GM18526 (cell line): ENCODE measurements around the gene THSD4.

Experiments used
- POLR2A ChIP-seq: IDR thresholded peaks from 3 replicates; pipeline ENCODE4 v1.6.1; 2011; ENCODE audit not compliant: insufficient read length; ENCODE audit errors: extremely low read depth

THSD4 gene

DNA sequence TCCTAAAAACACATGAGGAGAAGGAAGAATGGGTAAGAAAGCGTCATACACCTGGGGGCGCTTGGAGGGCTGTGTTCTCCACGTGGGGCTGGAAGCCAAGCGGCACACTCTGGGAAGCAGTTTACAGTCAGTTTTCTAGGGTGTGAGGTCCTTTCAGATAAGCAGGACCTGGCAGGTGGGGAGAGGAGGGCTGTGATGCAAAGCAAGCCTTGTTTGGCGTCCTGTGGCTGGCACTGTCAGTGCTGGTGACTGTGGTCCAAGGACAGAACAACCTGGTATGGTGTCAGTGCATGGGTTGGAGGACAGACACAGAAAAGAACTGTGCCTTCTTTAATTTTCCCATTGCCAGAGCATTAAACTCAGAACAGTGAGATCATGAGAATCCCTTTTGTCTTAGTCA lies 434.4 kb downstream of the THSD4 start:
- no peak for TF ChIP-seq POLR2A

DNA sequence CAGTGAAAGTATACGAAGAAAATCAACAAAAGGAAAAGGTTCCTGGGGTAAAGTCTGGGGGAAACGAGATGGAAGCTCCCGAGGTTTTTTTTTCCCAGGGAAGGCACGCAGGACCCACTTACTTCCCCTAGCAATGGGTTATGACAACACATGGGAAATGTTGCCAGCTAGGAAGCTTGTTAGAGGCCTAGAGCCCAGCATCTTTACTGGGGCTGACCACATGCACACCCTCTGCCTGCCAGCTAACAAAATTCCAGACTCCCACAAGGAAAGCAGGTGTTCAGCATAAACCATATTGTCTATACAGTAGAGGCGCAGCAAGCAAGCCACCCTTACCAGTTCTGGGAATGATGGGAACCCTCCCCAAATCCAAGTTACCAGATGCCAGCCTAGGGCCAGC lies 436.3 kb downstream of the THSD4 start:
- TF ChIP-seq POLR2A: no peak

GRCh38 chr15:71559098-71559497 lies 443.8 kb downstream of the THSD4 start:
- no peak for TF ChIP-seq POLR2A

DNA sequence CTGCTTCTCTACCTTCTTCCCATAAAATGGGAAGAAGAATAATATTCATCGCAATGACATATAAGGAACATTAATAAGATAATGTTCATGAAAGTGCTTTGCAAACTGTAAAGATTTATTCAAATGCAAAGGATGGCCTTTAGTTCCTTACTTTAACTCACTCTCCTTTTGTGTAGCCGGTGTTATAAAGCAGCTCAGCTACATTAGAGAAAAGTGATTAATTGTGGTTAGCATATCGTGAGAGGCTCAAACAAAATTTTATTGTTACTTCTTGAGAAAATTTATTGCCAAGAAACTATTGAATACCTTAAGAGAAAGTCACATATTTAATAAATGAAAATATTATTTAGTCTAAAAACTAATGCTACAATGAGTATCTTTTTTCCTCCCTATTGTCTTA lies 444.3 kb downstream of the THSD4 start:
- TF ChIP-seq POLR2A: no peak

GRCh38 chr15:71562251-71562650 lies 447.0 kb downstream of the THSD4 start:
- TF ChIP-seq POLR2A: no peak

DNA sequence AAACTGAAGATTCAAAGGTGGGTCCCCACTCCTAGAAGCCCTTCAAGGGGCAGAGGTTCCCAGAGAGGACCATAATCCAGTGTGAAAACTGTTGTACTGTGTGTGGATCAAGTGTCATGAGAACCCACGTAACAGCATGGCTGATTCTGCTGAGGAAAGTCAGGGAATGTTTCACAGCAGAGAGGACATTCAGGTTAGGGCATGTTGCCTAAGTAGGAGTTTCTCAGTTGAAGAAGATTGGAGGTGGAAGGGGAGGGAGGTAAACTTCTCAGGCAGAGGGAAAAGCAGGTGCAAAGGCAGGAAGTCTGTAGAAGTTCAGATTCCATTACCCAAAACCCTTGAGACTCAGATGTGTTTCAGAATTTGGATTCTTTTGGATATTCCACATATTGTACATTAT lies 448.9 kb downstream of the THSD4 start:
- TF ChIP-seq POLR2A: no peak

DNA sequence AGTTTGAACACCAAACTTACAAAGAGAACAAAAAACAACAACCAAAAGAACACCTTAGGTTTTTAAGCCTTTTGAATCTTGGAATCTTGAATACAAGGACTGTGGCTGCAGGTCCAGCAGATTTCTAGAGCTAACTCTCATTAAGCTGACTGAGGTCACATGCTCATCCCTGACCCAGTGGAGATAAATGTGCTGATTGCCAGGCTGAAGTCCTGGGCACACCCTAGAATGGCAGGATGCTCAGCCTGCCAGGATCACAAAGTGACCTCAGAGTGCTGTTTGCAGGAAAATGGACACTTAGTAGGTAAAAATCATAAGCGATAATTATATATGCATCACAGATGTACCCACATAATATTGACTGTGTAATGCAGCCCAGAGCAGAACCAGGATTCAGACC lies 449.7 kb downstream of the THSD4 start:
- no peak for TF ChIP-seq POLR2A

GRCh38 chr15:71565631-71566160 lies 450.4 kb downstream of the THSD4 start:
- no peak for TF ChIP-seq POLR2A

GRCh38 chr15:71566226-71566625 lies 451.0 kb downstream of the THSD4 start:
- TF ChIP-seq POLR2A: no peak

- no peak for TF ChIP-seq POLR2A
These were observed 451.9 kb downstream of the THSD4 start for GRCh38 chr15:71567173-71567572.

- no peak for TF ChIP-seq POLR2A
These were observed 453.0 kb downstream of the THSD4 start for GRCh38 chr15:71568227-71568626.

- no peak for TF ChIP-seq POLR2A
These were observed 455.5 kb downstream of the THSD4 start for GRCh38 chr15:71570736-71571135.

DNA sequence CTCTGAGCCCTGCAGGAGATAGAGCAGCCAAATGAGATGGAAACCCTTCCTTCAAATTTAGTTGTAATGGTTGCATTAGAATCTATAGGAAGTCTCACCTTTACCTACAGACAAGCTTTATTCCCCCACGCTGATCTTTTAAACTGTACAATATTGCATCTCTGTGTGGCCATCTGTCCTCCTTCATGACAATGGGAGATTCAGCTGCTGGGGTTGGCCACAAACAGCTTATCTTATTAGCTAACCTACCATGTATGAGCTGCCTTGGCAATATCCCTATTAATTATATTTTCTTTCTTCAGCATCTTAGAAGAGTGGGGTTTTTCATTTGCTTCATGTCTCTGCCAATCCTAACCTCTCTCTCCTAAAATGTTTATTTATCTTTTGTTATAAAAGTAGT lies 456.4 kb downstream of the THSD4 start:
- TF ChIP-seq POLR2A: no peak

DNA sequence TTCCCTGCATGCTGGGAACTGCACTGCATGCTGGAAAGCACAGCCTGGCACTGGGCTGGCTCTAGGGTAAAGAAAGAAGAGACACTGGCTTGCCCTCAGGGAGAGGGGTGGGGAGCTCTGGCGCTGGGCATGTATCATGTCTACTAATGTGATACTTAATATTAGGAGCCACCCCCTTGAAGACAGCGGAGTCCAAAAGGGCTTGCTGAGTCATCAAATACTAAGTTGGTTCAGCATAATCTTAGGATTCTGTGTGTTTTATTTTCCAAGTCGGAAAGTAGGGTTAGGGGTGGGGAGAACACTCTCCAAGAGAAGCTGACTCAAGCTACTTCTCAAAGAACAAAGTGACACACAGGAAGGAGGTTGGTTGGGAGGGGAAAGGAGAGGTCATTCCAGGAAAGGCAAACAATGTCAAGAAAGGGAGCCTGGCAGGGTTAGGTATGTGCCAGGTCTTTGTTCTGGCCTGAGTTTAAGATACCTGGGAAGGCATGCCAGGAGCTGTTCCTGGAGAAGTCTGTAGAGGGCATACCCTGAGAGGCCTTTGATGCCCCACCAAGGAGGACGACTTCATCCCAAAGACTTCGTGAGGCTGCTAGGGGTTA lies 457.3 kb downstream of the THSD4 start:
- TF ChIP-seq POLR2A: no peak

DNA sequence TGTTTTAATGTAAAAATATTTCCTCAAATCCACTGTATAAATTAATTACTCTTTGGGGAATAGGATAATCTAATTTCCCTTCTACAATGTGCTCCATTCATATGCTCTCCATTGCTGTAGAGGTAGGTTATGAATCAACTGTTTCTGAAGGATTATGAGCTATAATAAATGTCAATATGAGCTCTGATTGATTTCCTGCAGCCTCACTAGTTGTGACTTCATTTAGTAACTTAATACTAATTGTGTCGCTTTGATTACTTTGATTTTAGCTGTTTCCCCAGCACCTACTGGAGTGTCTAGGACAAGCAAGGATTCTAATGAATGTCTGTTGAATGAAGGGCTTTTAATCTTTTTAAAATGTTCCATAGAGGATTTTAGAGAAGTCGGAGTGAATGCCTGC lies 458.3 kb downstream of the THSD4 start:
- TF ChIP-seq POLR2A: no peak

DNA sequence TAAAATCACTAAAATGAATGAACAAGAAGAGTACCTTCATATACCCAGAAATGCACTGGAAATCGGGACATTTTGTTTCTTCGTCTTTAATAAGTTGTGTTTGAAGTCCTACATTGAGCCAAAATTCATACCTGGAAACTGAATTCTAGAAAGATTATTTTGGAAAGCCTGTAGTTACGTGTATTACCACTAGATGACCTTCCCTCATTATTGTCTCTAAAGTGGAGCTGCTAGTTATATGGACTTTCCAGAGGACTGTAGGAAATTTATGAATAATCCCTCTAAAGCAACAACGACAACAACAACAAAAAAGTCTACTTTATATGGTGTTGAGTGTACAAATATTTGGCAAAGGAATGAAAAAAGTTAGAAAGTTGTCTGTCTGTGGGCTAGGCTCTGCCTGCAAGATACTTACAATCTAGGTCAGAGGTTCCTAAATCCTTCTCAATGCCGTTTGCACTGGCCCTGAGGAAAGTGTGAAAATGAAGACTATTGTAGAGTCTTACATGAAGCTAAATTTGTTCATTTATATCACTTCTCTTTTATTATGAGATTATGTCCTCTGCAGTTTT lies 460.3 kb downstream of the THSD4 start:
- TF ChIP-seq POLR2A: no peak

DNA sequence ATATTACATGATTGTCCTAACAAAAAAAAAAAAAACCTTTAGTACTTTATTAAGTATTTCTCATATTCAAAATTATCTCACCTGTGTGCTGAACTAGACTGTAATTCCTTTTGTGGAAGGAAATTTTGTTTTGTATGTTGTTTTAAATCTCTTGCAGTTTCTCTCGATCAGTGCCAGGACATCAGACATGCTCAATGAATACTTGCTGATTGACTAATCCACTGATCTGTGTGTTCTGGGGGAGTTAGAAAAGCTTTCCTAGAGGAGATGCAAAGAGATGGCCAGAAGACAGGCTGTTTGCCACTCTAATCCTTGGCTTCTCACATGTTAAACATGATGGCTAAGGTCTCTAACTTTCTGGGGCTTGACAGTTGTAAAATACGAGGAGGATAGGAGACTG lies 461.8 kb downstream of the THSD4 start:
- TF ChIP-seq POLR2A: no peak
